Calu3 (cell line): ENCODE data around the gene AURKA. TPM values are rescaled to one million over a fixed set of nuclear protein-coding genes. Genes with fewer than 3 reads are reported as not detected.

Experiments used
- BruUV-seq: library from RNA; stranded (reverse); fragments of 400-500 nt; replicated peaks from 2 replicates; lab custom pipeline; 2021; lab: Mats Ljungman, UMichigan
- CTCF ChIA-PET: fragments of 300-600 bp; sonication (Branson Sonifier 250); formaldehyde crosslinking; loops from one replicate; lab custom pipeline; 2022; ENCODE audit warnings: antibody characterized with exemption; lab: Charles Lee
- DNase-seq: peaks from one replicate; pipeline ENCODE4 v3.0.0; 2022
- H3K27ac Mint-ChIP-seq: one replicate; pipeline ENCODE4 v1.8.0; 2022; ENCODE audit warnings: mixed read lengths; ENCODE audit not compliant: unreplicated experiment
- H3K27me3 Mint-ChIP-seq: one replicate; pipeline ENCODE4 v1.8.0; 2022; ENCODE audit warnings: mixed read lengths; ENCODE audit not compliant: unreplicated experiment
- H3K36me3 Mint-ChIP-seq: one replicate; pipeline ENCODE4 v1.8.0; 2022; ENCODE audit warnings: mild to moderate bottlenecking, moderate library complexity, mixed read lengths; ENCODE audit not compliant: insufficient read depth, unreplicated experiment
- H3K4me1 Mint-ChIP-seq: one replicate; pipeline ENCODE4 v1.8.0; 2022; ENCODE audit warnings: mild to moderate bottlenecking, low read depth, mixed read lengths; ENCODE audit not compliant: unreplicated experiment
- H3K4me3 Mint-ChIP-seq: one replicate; pipeline ENCODE4 v1.8.0; 2022; ENCODE audit warnings: mild to moderate bottlenecking, low read depth, moderate library complexity, mixed read lengths; ENCODE audit not compliant: unreplicated experiment
- H3K9me3 Mint-ChIP-seq: one replicate; pipeline ENCODE4 v1.8.0; 2022; ENCODE audit warnings: low read depth, mixed read lengths; ENCODE audit not compliant: unreplicated experiment
- CTCF ChIP-seq: fragments of 200-600 bp; IDR thresholded peaks from one replicate; pipeline ENCODE4 v1.8.0; 2022; ENCODE audit warnings: antibody characterized with exemption; ENCODE audit not compliant: unreplicated experiment
- intact Hi-C: fragments of 100-400 bp; cut with micrococcal nuclease; formaldehyde crosslinking; loops from one replicate; pipeline ENCODE4 v1.10.0; 2022; ENCODE audit not compliant: unreplicated experiment
- total RNA-seq: library from RNA; stranded (reverse); gene quantifications from 2 replicates; pipeline ENCODE4 v1.2.3, GENCODE V29; 2022

AURKA gene
- total RNA-seq, 1 experiment from 2014 or later, result 73.8 TPM

- CTCF ChIA-PET, result interaction anchor here (0.6 kb wide), 1 partner anchor 64 kb away, joined by 5 read pairs; the partner anchor contains the start of gene FAM210B
- BruUV-seq, result no TSS peak
- H3K27me3 Mint-ChIP-seq, result no peaks in the 10 kb centered on the region
Measured at GRCh38 chr20:56422824-56423189, 30.8 kb upstream of the AURKA start.

DNA sequence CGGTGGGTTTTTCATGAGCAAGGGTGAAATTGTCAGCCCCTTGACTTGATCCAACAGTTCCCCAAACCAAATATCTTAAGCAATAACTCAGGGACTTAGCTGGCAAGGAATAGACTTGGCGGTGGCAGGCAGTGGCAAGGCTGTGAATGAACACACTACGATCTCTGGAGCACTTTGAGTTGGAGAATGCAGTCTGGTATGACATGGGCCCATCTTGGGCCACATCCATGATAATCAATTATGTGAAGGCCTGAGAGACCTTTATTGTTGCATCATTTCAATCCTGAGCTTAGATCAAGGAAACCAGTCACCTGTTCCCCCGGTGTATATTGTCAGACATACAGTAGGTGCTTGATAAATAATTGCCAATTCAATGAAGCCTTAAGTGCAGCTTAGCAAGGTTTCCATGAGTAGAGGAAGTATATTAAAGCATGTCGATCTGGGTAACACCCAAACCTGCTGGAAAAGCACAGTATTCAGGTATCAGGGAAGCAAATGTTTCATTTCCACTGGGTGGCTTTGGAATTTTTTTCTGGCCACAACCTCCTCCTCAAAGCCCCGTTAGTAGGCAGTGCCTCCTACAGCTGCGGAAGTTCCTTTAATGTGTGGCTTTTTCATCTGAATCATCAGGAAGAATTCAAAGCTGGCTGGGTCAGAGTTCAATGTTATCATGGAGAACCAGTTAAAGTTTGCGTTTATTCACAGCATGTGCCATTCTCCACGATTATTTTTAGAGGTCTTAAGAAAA, 30.2 kb upstream of the AURKA start:
- no peak overlapping the region for H3K27ac Mint-ChIP-seq
- no peaks in the 10 kb centered on the region for H3K27me3 Mint-ChIP-seq

More at GRCh38 chr20:56422824-56423189, 30.8 kb upstream of the AURKA start:
- Mint-ChIP-seq H3K27ac (no peak overlapping the region), H3K36me3 (no peaks in the 10 kb centered on the region), H3K9me3 (no peaks in the 10 kb centered on the region), H3K4me3 (no peak overlapping the region), H3K4me1 (peaks cover 13% of the 10 kb centered on the region)
- intact Hi-C loops, result no loop called here
- no peak for TF ChIP-seq CTCF
- DNase-seq, result no peak

GRCh38 chr20:56420940-56421688, 29.1 kb upstream of the AURKA start:
- no peak for DNase-seq
- no TSS peak for BruUV-seq
- H3K9me3 Mint-ChIP-seq, result no peaks in the 10 kb centered on the region
- no peaks in the 10 kb centered on the region for H3K36me3 Mint-ChIP-seq
- peaks cover 13% of the 10 kb centered on the region for H3K4me1 Mint-ChIP-seq
- intact Hi-C loops, result no loop called here
- H3K27me3 Mint-ChIP-seq, result no peaks in the 10 kb centered on the region
- no peak for TF ChIP-seq CTCF
- CTCF ChIA-PET, result no interaction called here
- H3K4me3 Mint-ChIP-seq, result no peak overlapping the region
- H3K27ac Mint-ChIP-seq, result no peak overlapping the region

More for the DNA sequence above, 30.2 kb upstream of the AURKA start:
- intact Hi-C loops, result no loop called here
- no peaks in the 10 kb centered on the region for H3K36me3 Mint-ChIP-seq
- CTCF ChIA-PET, result interaction anchor here (0.6 kb wide), 1 partner anchor 63 kb away, joined by 5 read pairs; the partner anchor contains the start of gene FAM210B
- peaks cover 13% of the 10 kb centered on the region for H3K4me1 Mint-ChIP-seq
- no TSS peak for BruUV-seq
- no peak overlapping the region for H3K4me3 Mint-ChIP-seq
- DNase-seq, result peak; percentile 40
- no peaks in the 10 kb centered on the region for H3K9me3 Mint-ChIP-seq
- no peak for TF ChIP-seq CTCF

DNA sequence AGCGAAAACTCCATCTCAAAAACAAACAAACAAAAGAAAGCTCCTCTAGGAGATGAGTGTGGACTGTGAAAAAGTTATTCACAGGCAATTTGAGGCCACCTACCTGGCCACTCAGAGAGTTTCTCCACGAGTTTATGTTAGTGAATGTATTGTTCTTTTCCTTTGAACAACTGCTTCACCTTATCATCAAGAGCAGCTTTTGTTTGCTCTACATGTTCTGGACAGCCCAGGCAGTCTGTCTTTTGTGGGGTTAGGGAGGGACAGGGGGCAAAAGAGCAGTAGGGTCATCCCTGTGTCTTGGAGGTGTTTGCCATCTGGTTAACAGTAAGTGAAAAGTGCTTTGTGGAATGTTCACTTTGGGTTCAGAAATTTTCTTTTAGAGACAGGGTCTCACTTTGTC, 28.0 kb upstream of the AURKA start:
- CTCF ChIA-PET, result interaction anchor here (0.9 kb wide), 1 partner anchor 642 kb away, joined by 12 read pairs; no protein-coding TSS in a partner anchor
- no peaks in the 10 kb centered on the region for H3K36me3 Mint-ChIP-seq
- no peak overlapping the region for H3K27ac Mint-ChIP-seq
- intact Hi-C loops, result no loop called here
- H3K4me1 Mint-ChIP-seq, result peaks cover 13% of the 10 kb centered on the region
- BruUV-seq, result no TSS peak
- TF ChIP-seq CTCF, result no peak
- no peaks in the 10 kb centered on the region for H3K27me3 Mint-ChIP-seq
- H3K9me3 Mint-ChIP-seq, result no peaks in the 10 kb centered on the region
- H3K4me3 Mint-ChIP-seq, result no peak overlapping the region
- no peak for DNase-seq
